GM23248 (cell line): ENCODE measurements around the gene UPP1. TPM values are rescaled to one million over a fixed set of nuclear protein-coding genes. Genes with fewer than 3 reads are reported as not detected.

ENCODE experiments used
- DNase-seq: peaks from one replicate; pipeline ENCODE4 v3.0.0-alpha.2; 2015
- H2AFZ ChIP-seq: fragments of 200-600 bp; sonication (generic); 2 replicates; pipeline ENCODE4 v1.6.1; 2016; ENCODE audit warnings: antibody characterized with exemption
- H3F3A ChIP-seq: fragments of 200-600 bp; sonication (generic); 2 replicates; pipeline ENCODE4 v1.6.1; 2016; ENCODE audit warnings: mild to moderate bottlenecking, antibody characterized with exemption, mixed run types; ENCODE audit not compliant: insufficient read depth
- H3K27ac ChIP-seq: fragments of 200-600 bp; sonication (generic); 2 replicates; pipeline ENCODE4 v1.5.1; 2016; ENCODE audit warnings: mild to moderate bottlenecking
- H3K27me3 ChIP-seq: fragments of 200-600 bp; sonication (generic); replicated peaks from 2 replicates; pipeline ENCODE4 v1.6.1; 2016; ENCODE audit warnings: mild to moderate bottlenecking; ENCODE audit not compliant: insufficient read depth
- H3K36me3 ChIP-seq: fragments of 200-600 bp; sonication (generic); 2 replicates; pipeline ENCODE4 v1.6.1; 2016; ENCODE audit warnings: low read depth, mild to moderate bottlenecking
- H3K4me1 ChIP-seq: fragments of 200-600 bp; sonication (generic); 2 replicates; pipeline ENCODE4 v1.6.1; 2016; ENCODE audit warnings: mild to moderate bottlenecking; ENCODE audit not compliant: insufficient read depth
- H3K4me2 ChIP-seq: fragments of 200-600 bp; sonication (generic); one replicate; pipeline ENCODE4 v1.6.1; 2016; ENCODE audit warnings: mild to moderate bottlenecking; ENCODE audit not compliant: unreplicated experiment
- H3K4me3 ChIP-seq: fragments of 200-600 bp; sonication (generic); 2 replicates; pipeline ENCODE4 v1.5.1; 2016; ENCODE audit warnings: mild to moderate bottlenecking
- H3K79me2 ChIP-seq: fragments of 200-600 bp; sonication (generic); 2 replicates; pipeline ENCODE4 v1.6.1; 2016; ENCODE audit warnings: mild to moderate bottlenecking; ENCODE audit not compliant: insufficient read depth
- H3K9ac ChIP-seq: fragments of 200-600 bp; sonication (generic); 2 replicates; pipeline ENCODE4 v1.6.1; 2016; ENCODE audit warnings: mild to moderate bottlenecking
- H3K9me2 ChIP-seq: fragments of 200-600 bp; sonication (generic); 2 replicates; pipeline ENCODE4 v1.6.1; 2016; ENCODE audit warnings: mixed run types, mild to moderate bottlenecking, moderate library complexity; ENCODE audit not compliant: insufficient read depth
- H3K9me3 ChIP-seq: fragments of 200-600 bp; sonication (generic); one replicate; pipeline ENCODE4 v1.6.1; 2017; ENCODE audit warnings: low read depth
- H4K20me1 ChIP-seq: fragments of 200-600 bp; sonication (generic); 2 replicates; pipeline ENCODE4 v1.6.0; 2016; ENCODE audit not compliant: insufficient read depth
- EZH2 ChIP-seq: fragments of 200-600 bp; sonication (generic); IDR thresholded peaks from 2 replicates; pipeline ENCODE4 v1.6.1; 2018; ENCODE audit warnings: antibody characterized with exemption, mild to moderate bottlenecking; ENCODE audit not compliant: insufficient read depth, poor library complexity, severe bottlenecking
- EZH2phosphoT487 ChIP-seq: fragments of 200-600 bp; sonication (generic); IDR thresholded peaks from 2 replicates; pipeline ENCODE4 v1.6.1; 2018; ENCODE audit warnings: antibody characterized with exemption, moderate library complexity, mild to moderate bottlenecking, low read depth; ENCODE audit not compliant: insufficient read depth
- WGBS, 2 experiments: methylation state at CpG; one replicate each; pipeline ENCODE4 v1.1.6; 2015 to 2017; ENCODE audit warnings: low lambda C conversion rate in 2 of 2, low coverage in 1 of 2; ENCODE audit errors: missing lambda C conversion rate in 2 of 2; 5-methylcytosine and 5-hydroxymethylcytosine counted together
- in situ Hi-C: fragments of 300-500 bp; cut with MboI; formaldehyde crosslinking; loops from 2 replicates; pipeline ENCODE4 v1.15.0; 2020
- polyA plus RNA-seq: library from polyadenylated mRNA; unstranded; fragments of >200 nt; fragmentation: Nextera tagmentation; extraction: Ambion mirVana; gene quantifications from 2 replicates; pipeline ENCODE4 v1.2.1, GENCODE V29; 2016
- total RNA-seq: library from RNA; depleted of rRNA; stranded (reverse); fragments of >200 nt; shearing (Covaris generic); gene quantifications from 2 replicates; pipeline ENCODE4 v1.2.3, GENCODE V29; 2014

Gene UPP1
- total and polyA plus RNA-seq, 2 experiments from 2014 or later = 12.9 to 33.2 TPM

GRCh38 chr7:48105045-48105444 is 16.0 kb downstream of the UPP1 start:
- DNase-seq = no peak
- Histone ChIP-seq H2AFZ (no peak overlapping the region), H3K79me2 (no peaks in the 10 kb centered on the region), H3F3A (peaks cover 7% of the 10 kb centered on the region; the same call in 1 of the 2 replicates), H3K9ac (no peak overlapping the region), H3K4me1 (no peaks in the 10 kb centered on the region), H3K27ac (no peak overlapping the region), H3K9me3 (no peaks in the 10 kb centered on the region), H3K36me3 (peaks cover 39% of the 10 kb centered on the region), H3K4me2 (no peak overlapping the region), H4K20me1 (no peaks in the 10 kb centered on the region), H3K9me2 (no peaks in the 10 kb centered on the region), H3K4me3 (no peak overlapping the region), H3K27me3 (no peaks in the 10 kb centered on the region)
- in situ Hi-C loops = no loop called here
- WGBS, 2 experiments = 94 to 96% methylated on average over 5 of the region's 5 CpGs
- TF ChIP-seq EZH2phosphoT487 (no peak), EZH2 (no peak)

- peaks cover 35% of the 10 kb centered on the region for H3K36me3 ChIP-seq
- TF ChIP-seq EZH2 (no peak), EZH2phosphoT487 (no peak)
- H3K27me3 ChIP-seq = no peaks in the 10 kb centered on the region
- no peak overlapping the region for H3K4me2 ChIP-seq
- no peaks in the 10 kb centered on the region for H3K9me3 ChIP-seq
- in situ Hi-C loops = no loop called here
- H3K9me2 ChIP-seq = no peaks in the 10 kb centered on the region
- H3F3A ChIP-seq = peaks cover 7% of the 10 kb centered on the region; the same call in 1 of the 2 replicates
- no peak overlapping the region for H3K4me3 ChIP-seq
- no peak for DNase-seq
- WGBS, 2 experiments = 93 to 95% methylated on average over 29 of the region's 29 CpGs
- no peaks in the 10 kb centered on the region for H4K20me1 ChIP-seq
- no peak overlapping the region for H3K9ac ChIP-seq
- no peaks in the 10 kb centered on the region for H3K79me2 ChIP-seq
- H3K4me1 ChIP-seq = peaks cover 2% of the 10 kb centered on the region
- no peak overlapping the region for H2AFZ ChIP-seq
- H3K27ac ChIP-seq = no peak overlapping the region
Observed at GRCh38 chr7:48106906-48107659, 18.0 kb downstream of the UPP1 start.

- DNase-seq = no peak
- Histone ChIP-seq H3K9me2 (no peaks in the 10 kb centered on the region), H3K79me2 (no peaks in the 10 kb centered on the region), H2AFZ (no peak overlapping the region), H3K4me1 (peaks cover 11% of the 10 kb centered on the region), H3F3A (peaks cover 7% of the 10 kb centered on the region; the same call in 1 of the 2 replicates), H3K4me3 (no peak overlapping the region), H3K27ac (no peak overlapping the region), H3K4me2 (no peak overlapping the region), H3K27me3 (no peaks in the 10 kb centered on the region), H3K36me3 (peaks cover 25% of the 10 kb centered on the region), H3K9me3 (no peaks in the 10 kb centered on the region), H3K9ac (no peak overlapping the region), H4K20me1 (no peaks in the 10 kb centered on the region)
- TF ChIP-seq EZH2phosphoT487 = no peak
- TF ChIP-seq EZH2 = no peak
- WGBS, 2 experiments = 94 to 95% methylated on average over 18 of the region's 18 CpGs
- in situ Hi-C loops = no loop called here
Observed at GRCh38 chr7:48107926-48108472, 18.9 kb downstream of the UPP1 start.

- H3K4me3 ChIP-seq = no peak overlapping the region
- H3K4me1 ChIP-seq = peaks cover 13% of the 10 kb centered on the region
- H4K20me1 ChIP-seq = no peaks in the 10 kb centered on the region
- TF ChIP-seq EZH2 (no peak), EZH2phosphoT487 (no peak)
- H3K9me2 ChIP-seq = no peaks in the 10 kb centered on the region
- no peak overlapping the region for H2AFZ ChIP-seq
- no peak overlapping the region for H3K9ac ChIP-seq
- H3K79me2 ChIP-seq = no peaks in the 10 kb centered on the region
- peaks cover 7% of the 10 kb centered on the region; the same call in 1 of the 2 replicates for H3F3A ChIP-seq
- in situ Hi-C loops = no loop called here
- H3K27me3 ChIP-seq = no peaks in the 10 kb centered on the region
- H3K27ac ChIP-seq = no peak overlapping the region
- H3K9me3 ChIP-seq = no peaks in the 10 kb centered on the region
- no peak for DNase-seq
- H3K36me3 ChIP-seq = peaks cover 15% of the 10 kb centered on the region; the same call in 1 of the 2 replicates
- WGBS, 2 experiments = 94 to 98% methylated on average over 5 of the region's 5 CpGs
- H3K4me2 ChIP-seq = no peak overlapping the region
Observed at GRCh38 chr7:48108959-48109847, 20.1 kb downstream of the UPP1 start.
